GM12878 (cell line): Measurements from ENCODE around the gene PIK3C2B. TPM values are rescaled to one million over a fixed set of nuclear protein-coding genes. Genes with fewer than 3 reads are reported as not detected.

ENCODE experiments used
- BHLHE40 ChIP-seq, 2 experiments: fragments of 450-650 bp in 1 of 2; IDR thresholded peaks; 2 replicates each; pipeline ENCODE4 v1.6.1; 2011 to 2017; ENCODE audit warnings: low read depth in 2 of 2, borderline replicate concordance in 1 of 2, improper control_type of control experiment in 1 of 2, low read length in 1 of 2, mild to moderate bottlenecking in 1 of 2
- BMI1 ChIP-seq: fragments of 450-650 bp; IDR thresholded peaks from 2 replicates; pipeline ENCODE4 v1.6.1; 2016; ENCODE audit warnings: mild to moderate bottlenecking, moderate library complexity, borderline replicate concordance
- BRCA1 ChIP-seq: IDR thresholded peaks from 2 replicates; pipeline ENCODE4 v1.6.1; 2011; ENCODE audit warnings: low read depth, low read length, improper control_type of control experiment
- CBX3 ChIP-seq: fragments of 200-600 bp; sonication (generic); IDR thresholded peaks from 2 replicates; pipeline ENCODE4 v1.6.1; 2016; ENCODE audit warnings: low read depth, borderline replicate concordance
- CREB1 ChIP-seq: IDR thresholded peaks from 2 replicates; pipeline ENCODE4 v1.6.1; 2012; ENCODE audit warnings: low read depth, mild to moderate bottlenecking, inconsistent platforms
- EP300 ChIP-seq, 2 experiments: fragments of 150-350 bp in 1 of 2; IDR thresholded peaks; 2 replicates each; pipeline ENCODE4 v1.6.1; 2011 to 2012; ENCODE audit warnings: low read depth in 2 of 2, low read length in 2 of 2, borderline replicate concordance in 1 of 2, improper control_type of control experiment in 1 of 2, inconsistent platforms in 1 of 2; ENCODE audit not compliant: control insufficient read depth in 1 of 2
- ETV6 ChIP-seq, 2 experiments: fragments of 450-650 bp in 1 of 2; IDR thresholded peaks in 1 of 2; conservative IDR thresholded peaks in 1 of 2; 2 replicates each; pipeline ENCODE4 v1.6.1; 2014; ENCODE audit warnings: antibody characterized with exemption in 1 of 2, borderline replicate concordance in 1 of 2, low read depth in 1 of 2, mild to moderate bottlenecking in 1 of 2, moderate library complexity in 1 of 2
- FOXK2 ChIP-seq: fragments of 450-650 bp; IDR thresholded peaks from 2 replicates; pipeline ENCODE4 v1.6.1; 2017; ENCODE audit warnings: mild to moderate bottlenecking, moderate library complexity
- GATAD2B ChIP-seq: fragments of 450-650 bp; conservative IDR thresholded peaks from 2 replicates; pipeline ENCODE4 v1.6.1; 2017; ENCODE audit warnings: low read depth, mild to moderate bottlenecking, moderate library complexity
- IKZF1 ChIP-seq: fragments of 450-650 bp; conservative IDR thresholded peaks from 2 replicates; pipeline ENCODE4 v1.6.1; 2017; ENCODE audit warnings: antibody characterized with exemption, mild to moderate bottlenecking
- IRF4 ChIP-seq: IDR thresholded peaks from 2 replicates; pipeline ENCODE4 v1.6.1; 2011; ENCODE audit warnings: low read depth, low read length
- IRF5 ChIP-seq: fragments of 450-650 bp; IDR thresholded peaks from 2 replicates; pipeline ENCODE4 v1.6.1; 2017; ENCODE audit warnings: borderline replicate concordance
- NFYA ChIP-seq: IDR thresholded peaks from 2 replicates; pipeline ENCODE4 v1.6.1; 2011; ENCODE audit warnings: low read depth, mild to moderate bottlenecking, low read length, improper control_type of control experiment, borderline replicate concordance
- NR2C2 ChIP-seq: IDR thresholded peaks from 2 replicates; pipeline ENCODE4 v1.6.1; 2011; ENCODE audit warnings: borderline replicate concordance, low read depth; ENCODE audit not compliant: control insufficient read depth, insufficient read length
- NR2F1 ChIP-seq: fragments of 450-650 bp; conservative IDR thresholded peaks from 2 replicates; pipeline ENCODE4 v1.6.1; 2017; ENCODE audit warnings: mild to moderate bottlenecking
- NRF1 ChIP-seq: conservative IDR thresholded peaks from 2 replicates; pipeline ENCODE4 v1.6.1; 2011; ENCODE audit warnings: mild to moderate bottlenecking, low read depth, low read length, improper control_type of control experiment
- PAX8 ChIP-seq: fragments of 450-650 bp; IDR thresholded peaks from 2 replicates; pipeline ENCODE4 v1.6.1; 2017; ENCODE audit warnings: mild to moderate bottlenecking, moderate library complexity
- RBBP5 ChIP-seq: fragments of 200-600 bp; sonication (generic); conservative IDR thresholded peaks from 2 replicates; pipeline ENCODE4 v1.6.1; 2016
- RELA ChIP-seq: fragments of 450-650 bp; IDR thresholded peaks from 2 replicates; pipeline ENCODE4 v1.8.0; 2014; ENCODE audit warnings: borderline replicate concordance; ENCODE audit not compliant: partially characterized antibody
- REST ChIP-seq: IDR thresholded peaks from 2 replicates; pipeline ENCODE4 v1.6.1; 2012; ENCODE audit warnings: mild to moderate bottlenecking, low read depth, low read length
- STAT1 ChIP-seq: fragments of 450-650 bp; conservative IDR thresholded peaks from 2 replicates; pipeline ENCODE4 v1.6.1; 2014; ENCODE audit warnings: antibody characterized with exemption, mild to moderate bottlenecking
- SUZ12 ChIP-seq: fragments of 200-600 bp; sonication (generic); IDR thresholded peaks from one replicate; pipeline ENCODE4 v1.6.1; 2018; ENCODE audit warnings: antibody characterized with exemption, mild to moderate bottlenecking; ENCODE audit not compliant: unreplicated experiment
- TAF1 ChIP-seq: IDR thresholded peaks from 2 replicates; pipeline ENCODE4 v1.6.1; 2011; ENCODE audit warnings: mild to moderate bottlenecking, low read depth, low read length, borderline replicate concordance
- TCF7 ChIP-seq: IDR thresholded peaks from 2 replicates; pipeline ENCODE4 v1.6.1; 2014; ENCODE audit warnings: antibody characterized with exemption, borderline replicate concordance
- ZBED1 ChIP-seq: IDR thresholded peaks from 2 replicates; pipeline ENCODE4 v1.6.1; 2016; ENCODE audit warnings: borderline replicate concordance
- ZNF207 ChIP-seq: fragments of 450-650 bp; IDR thresholded peaks from 2 replicates; pipeline ENCODE4 v1.6.1; 2014; ENCODE audit warnings: antibody characterized with exemption, mild to moderate bottlenecking, borderline replicate concordance
- polyA plus RNA-seq, 11 experiments: library from polyadenylated mRNA; depleted of rRNA in 4 of 11; unstranded in 6 of 11; stranded (reverse) in 5 of 11; fragments of >200 nt; fragmentation: Nextera tagmentation in 4 of 11; fragmentation: Illumina TruSeq in 1 of 11; extraction: Ambion mirVana in 4 of 11; extraction: Trizol in 1 of 11; gene quantifications; 1 replicate in 1 of 11; 2 replicates in 10 of 11; pipeline versions ENCODE4 v1.2.1 to v1.2.3, GENCODE V29; 2011 to 2016; ENCODE audit warnings: inconsistent platforms in 2 of 11, missing spikeins in 2 of 11, low read depth in 1 of 11
- total RNA-seq, 4 experiments: library from RNA; depleted of rRNA in 3 of 4; stranded (reverse); fragments of >200 nt in 3 of 4; fragmentation: Illumina TruSeq in 1 of 4; extraction: Trizol in 1 of 4; gene quantifications; 2 replicates each; pipeline versions ENCODE4 v1.2.1 to v1.2.3, GENCODE V29; 2013 to 2021

PIK3C2B gene
- total and polyA plus RNA-seq, 10 of the 15 experiments (the other 5 are each of a cell fraction or from before 2014, with no cell fraction given) = 2.2 to 38.1 (median 11.4) TPM

- peak; percentile 39; the same call in 1 of the 2 replicates for TF ChIP-seq ZBED1
- TF ChIP-seq TAF1 = no peak
- TF ChIP-seq CREB1 = no peak
- TF ChIP-seq REST = no peak
- no peak for TF ChIP-seq BRCA1
- TF ChIP-seq NR2C2 = no peak
- no peak for TF ChIP-seq NRF1
- peak in 1 of 2 experiments; percentile 94; a peak in 2 of 4 replicates for TF ChIP-seq EP300 (IDR thresholded peaks at IDR 0.05; ENCODE audit: borderline replicate concordance in 1 of 2, control insufficient read depth in 1 of 2, low read depth in 2 of 2, low read length in 2 of 2)
- peak; percentile 91; the same call in 1 of the 2 replicates for TF ChIP-seq IRF4
- TF ChIP-seq SUZ12 = no peak
- TF ChIP-seq IRF5 = no peak
- no peak for TF ChIP-seq PAX8
- no peak for TF ChIP-seq FOXK2
- no peak for TF ChIP-seq CBX3
- peak; percentile 71 for TF ChIP-seq IKZF1
- TF ChIP-seq BHLHE40 (IDR thresholded peaks at IDR 0.05; ENCODE audit: borderline replicate concordance in 1 of 2, low read depth in 2 of 2, low read length in 1 of 2) = peak; percentile 42 to 50; a peak in 3 of 4 replicates
- TF ChIP-seq ZNF207 = no peak
- TF ChIP-seq NR2F1 = peak; percentile 97
- no peak for TF ChIP-seq STAT1
- peak in 1 of 2 experiments; percentile 74; a peak in 1 of 4 replicates for TF ChIP-seq ETV6 (conservative IDR thresholded peaks at IDR 0.05 in 1 of 2, IDR thresholded peaks at IDR 0.05 in 1 of 2; ENCODE audit: borderline replicate concordance in 1 of 2, low read depth in 1 of 2)
- no peak for TF ChIP-seq RBBP5
- TF ChIP-seq GATAD2B = 0 out of 2 replicates have a peak, but pooled peaks have one; percentile 25
- TF ChIP-seq BMI1 = peak; percentile 89
- no peak for TF ChIP-seq NFYA
- TF ChIP-seq RELA = no peak
- no peak for TF ChIP-seq TCF7
These were observed 36.3 kb upstream of the PIK3C2B start (continued) for GRCh38 chr1:204530932-204531331.
